CD14-positive monocyte (primary cell): Measurements from ENCODE around the gene EPGN. TPM values are rescaled to one million over a fixed set of nuclear protein-coding genes. Genes with fewer than 3 reads are reported as not detected.

ENCODE experiments used
- DNase-seq, 3 donors: peaks; one replicate each; pipeline ENCODE4 v3.0.0-alpha.2; 2011 to 2022
- H2AFZ ChIP-seq: 2 replicates; pipeline ENCODE4 v1.6.0; 2012; ENCODE audit warnings: mild to moderate bottlenecking, low read depth, low read length, inconsistent platforms; ENCODE audit not compliant: insufficient read depth, poor library complexity, severe bottlenecking
- H3K27ac ChIP-seq, 2 donors: 1 replicate in 1 of 2; 2 replicates in 1 of 2; pipeline ENCODE4 v1.5.1; 2012 to 2013; ENCODE audit warnings: low read length in 2 of 2, control low read depth in 1 of 2, inconsistent platforms in 1 of 2, low read depth in 1 of 2, mild to moderate bottlenecking in 1 of 2
- H3K27me3 ChIP-seq, 2 donors: one replicate each; pipeline versions ENCODE4 v1.6.0 to v1.6.1; 2011 to 2013; ENCODE audit warnings: low read length in 2 of 2; ENCODE audit not compliant: control insufficient read depth in 2 of 2, insufficient read depth in 2 of 2
- H3K36me3 ChIP-seq, 2 donors: replicated peaks in 1 of 2; 1 replicate in 1 of 2; 2 replicates in 1 of 2; pipeline versions ENCODE4 v1.5.1 to v1.6.1; 2012 to 2013; ENCODE audit warnings: low read length in 2 of 2, control low read depth in 1 of 2, inconsistent platforms in 1 of 2, mild to moderate bottlenecking in 1 of 2; ENCODE audit not compliant: insufficient read depth in 2 of 2, control insufficient read depth in 1 of 2
- H3K4me1 ChIP-seq, 2 donors: 1 replicate in 1 of 2; 2 replicates in 1 of 2; pipeline versions ENCODE4 v1.5.1 to v1.6.1; 2012 to 2013; ENCODE audit warnings: low read length in 2 of 2, control low read depth in 1 of 2, inconsistent platforms in 1 of 2, mild to moderate bottlenecking in 1 of 2, moderate library complexity in 1 of 2; ENCODE audit not compliant: insufficient read depth in 2 of 2, control insufficient read depth in 1 of 2
- H3K4me2 ChIP-seq: replicated peaks from 2 replicates; pipeline ENCODE3; 2012; ENCODE audit warnings: low read length, moderate library complexity, mild to moderate bottlenecking; ENCODE audit not compliant: poor library complexity, severe bottlenecking; ENCODE audit errors: extremely low read depth
- H3K4me3 ChIP-seq, 3 experiments: fragments of 200-600 bp in 1 of 3; sonication (generic) in 1 of 3; replicated peaks in 1 of 3; 1 replicate in 2 of 3; 2 replicates in 1 of 3; pipeline ENCODE4 v1.5.1; 2011 to 2013; ENCODE audit warnings: low read length in 3 of 3, mild to moderate bottlenecking in 3 of 3, control low read depth in 2 of 3, low read depth in 2 of 3, inconsistent platforms in 1 of 3, moderate library complexity in 1 of 3
- H3K79me2 ChIP-seq: 2 replicates; pipeline ENCODE4 v1.6.0; 2012; ENCODE audit warnings: mild to moderate bottlenecking, control low read depth, inconsistent platforms, low read length, moderate library complexity; ENCODE audit not compliant: insufficient read depth
- H3K9ac ChIP-seq: 2 replicates; pipeline ENCODE4 v1.6.0; 2017; ENCODE audit warnings: low read length, mild to moderate bottlenecking; ENCODE audit not compliant: insufficient read depth, poor library complexity, severe bottlenecking
- H3K9me3 ChIP-seq, 2 donors: replicated peaks in 1 of 2; 1 replicate in 1 of 2; 2 replicates in 1 of 2; pipeline versions ENCODE4 v1.5.1 to v1.6.1; 2012 to 2013; ENCODE audit warnings: low read length in 2 of 2, control low read depth in 1 of 2; ENCODE audit not compliant: control insufficient read depth in 1 of 2, insufficient read depth in 1 of 2
- H4K20me1 ChIP-seq: 2 replicates; pipeline ENCODE4 v1.6.0; 2012; ENCODE audit warnings: mild to moderate bottlenecking, low read length, control low read depth, moderate library complexity; ENCODE audit not compliant: insufficient read depth
- H3K27ac Mint-ChIP-seq, 7 donors: one replicate each; pipeline ENCODE4 v1.8.0; 2020; ENCODE audit warnings: mild to moderate bottlenecking in 7 of 7, mixed read lengths in 7 of 7, moderate library complexity in 6 of 7, inconsistent platforms in 2 of 7
- H3K27me3 Mint-ChIP-seq, 3 donors: one replicate each; pipeline ENCODE4 v1.8.0; 2021 to 2022; ENCODE audit warnings: low read depth in 3 of 3, mild to moderate bottlenecking in 3 of 3, mixed read lengths in 3 of 3, moderate library complexity in 3 of 3, inconsistent platforms in 1 of 3
- H3K36me3 Mint-ChIP-seq, 2 donors: one replicate each; pipeline ENCODE4 v1.8.0; 2020; ENCODE audit warnings: mixed read lengths in 2 of 2, inconsistent platforms in 1 of 2, mild to moderate bottlenecking in 1 of 2
- H3K4me1 Mint-ChIP-seq: one replicate; pipeline ENCODE4 v1.8.0; 2020; ENCODE audit warnings: mild to moderate bottlenecking, mixed read lengths
- H3K4me3 Mint-ChIP-seq, 2 donors: one replicate each; pipeline ENCODE4 v1.8.0; 2020; ENCODE audit warnings: mild to moderate bottlenecking in 2 of 2, mixed read lengths in 2 of 2, moderate library complexity in 1 of 2
- H3K9me3 Mint-ChIP-seq, 7 donors: one replicate each; pipeline ENCODE4 v1.8.0; 2020 to 2022; ENCODE audit warnings: mixed read lengths in 7 of 7, mild to moderate bottlenecking in 6 of 7, moderate library complexity in 6 of 7, inconsistent platforms in 2 of 7
- CTCF ChIP-seq: fragments of 200-600 bp; IDR thresholded peaks from one replicate; pipeline ENCODE4 v1.8.0; 2022; ENCODE audit warnings: antibody characterized with exemption, mild to moderate bottlenecking
- WGBS: methylation state at CpG from one replicate; pipeline ENCODE4 v1.1.5; 2013; ENCODE audit warnings: missing lambda C conversion rate; ENCODE audit not compliant: insufficient coverage; 5-methylcytosine and 5-hydroxymethylcytosine counted together
- intact Hi-C, 2 donors: fragments of 100-400 bp; cut with micrococcal nuclease; formaldehyde crosslinking; loops; one replicate each; pipeline versions ENCODE4 v1.15.0 to v1.15.1; 2023
- polyA plus RNA-seq, 3 donors: library from polyadenylated mRNA; depleted of rRNA in 1 of 3; unstranded in 2 of 3; stranded (reverse) in 1 of 3; fragments of 300-500 nt in 2 of 3; fragments of >200 nt in 1 of 3; fragmentation: Illumina TruSeq in 2 of 3; gene quantifications; 1 replicate in 2 of 3; 2 replicates in 1 of 3; pipeline ENCODE4 v1.2.3, GENCODE V29; 2012 to 2021

The EPGN gene
- polyA plus RNA-seq, 3 donors, result not detected

GRCh38 chr4:74357965-74358364 lies 49.7 kb downstream of the EPGN start:
- H3K4me1 Mint-ChIP-seq, result peaks cover 15% of the 10 kb centered on the region
- H3K79me2 ChIP-seq, result no peaks in the 10 kb centered on the region
- H3K4me1 ChIP-seq, result peaks cover 8 to 10% of the 10 kb centered on the region in 2 donors
- H3K36me3 Mint-ChIP-seq, result no peaks in the 10 kb centered on the region
- H3K27ac ChIP-seq, result no peak overlapping the region
- no peaks in the 10 kb centered on the region for H3K9me3 Mint-ChIP-seq
- DNase-seq, result no peak
- no peaks in the 10 kb centered on the region for H3K9me3 ChIP-seq
- no CpG with 5 or more reads among the region's 1 CpG for whole genome bisulfite sequencing
- no peak overlapping the region for H3K9ac ChIP-seq
- H3K27me3 Mint-ChIP-seq, result peaks cover 0 to 2% (median 0%) of the 10 kb centered on the region in 3 donors
- H2AFZ ChIP-seq, result no peak overlapping the region
- no peak overlapping the region for H3K4me3 ChIP-seq
- no peaks in the 10 kb centered on the region for H3K27me3 ChIP-seq
- no peaks in the 10 kb centered on the region for H3K36me3 ChIP-seq
- no peak overlapping the region for H3K27ac Mint-ChIP-seq
- no peaks in the 10 kb centered on the region for H4K20me1 ChIP-seq
- H3K4me2 ChIP-seq, result no peak overlapping the region
- H3K4me3 Mint-ChIP-seq, result no peak overlapping the region
- no peak for TF ChIP-seq CTCF
- intact Hi-C loops, result no loop called here

- Mint-ChIP-seq H3K36me3 (no peaks in the 10 kb centered on the region), H3K9me3 (peaks cover 0 to 6% (median 0%) of the 10 kb centered on the region in 7 donors), H3K27me3 (peaks cover 2 to 8% (median 8%) of the 10 kb centered on the region in 3 donors), H3K27ac (no peak overlapping the region), H3K4me1 (peaks cover 23% of the 10 kb centered on the region), H3K4me3 (no peak overlapping the region)
- H2AFZ ChIP-seq, result no peak overlapping the region
- no peaks in the 10 kb centered on the region for H3K79me2 ChIP-seq
- H3K9me3 ChIP-seq, result no peaks in the 10 kb centered on the region
- no peak overlapping the region for H3K27ac ChIP-seq
- no peak for TF ChIP-seq CTCF
- no peak overlapping the region for H3K9ac ChIP-seq
- intact Hi-C loops, result no loop called here
- H3K36me3 ChIP-seq, result no peaks in the 10 kb centered on the region
- 0% methylated on average over 1 of the region's 4 CpGs for WGBS
- no peaks in the 10 kb centered on the region for H4K20me1 ChIP-seq
- peaks cover 12 to 25% of the 10 kb centered on the region in 2 donors for H3K4me1 ChIP-seq
- H3K27me3 ChIP-seq, result no peaks in the 10 kb centered on the region
- H3K4me3 ChIP-seq, result no peak overlapping the region
- no peak overlapping the region for H3K4me2 ChIP-seq
- DNase-seq, result no peak
Measured at GRCh38 chr4:74361671-74362070, 53.4 kb downstream of the EPGN start.
